ENCODE data around the gene PDE4D.
A peak's percentile ranks its signal among the peaks of the same experiment; 100 is the strongest.

Gene PDE4D

GRCh38 chr5:59188419-59189225 is 704.9 kb downstream of the PDE4D start:
- DNase-seq: peak; percentile 47

DNA sequence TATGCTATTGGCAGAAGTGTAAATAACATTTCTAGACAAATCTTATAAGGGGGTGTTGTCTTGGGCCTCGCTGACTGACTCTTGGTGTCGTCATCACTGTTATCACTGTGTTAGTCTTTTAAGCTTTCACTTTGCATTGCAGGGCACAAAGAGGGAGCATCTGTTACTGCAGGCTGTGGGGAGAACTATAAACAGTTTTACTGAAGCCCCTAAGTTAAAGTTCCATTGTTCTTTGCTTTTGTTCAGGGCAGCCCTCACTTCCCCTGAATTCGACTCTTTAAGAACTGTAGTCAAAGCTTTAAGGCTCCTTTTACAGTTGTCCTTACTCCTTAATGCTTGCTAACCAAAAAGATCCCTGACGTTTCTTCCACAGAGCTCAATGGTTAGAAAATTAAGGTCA is 705.7 kb downstream of the PDE4D start:
- no peak for DNase-seq

GRCh38 chr5:59186623-59187022 is 706.9 kb downstream of the PDE4D start:
- no peak for DNase-seq

DNA sequence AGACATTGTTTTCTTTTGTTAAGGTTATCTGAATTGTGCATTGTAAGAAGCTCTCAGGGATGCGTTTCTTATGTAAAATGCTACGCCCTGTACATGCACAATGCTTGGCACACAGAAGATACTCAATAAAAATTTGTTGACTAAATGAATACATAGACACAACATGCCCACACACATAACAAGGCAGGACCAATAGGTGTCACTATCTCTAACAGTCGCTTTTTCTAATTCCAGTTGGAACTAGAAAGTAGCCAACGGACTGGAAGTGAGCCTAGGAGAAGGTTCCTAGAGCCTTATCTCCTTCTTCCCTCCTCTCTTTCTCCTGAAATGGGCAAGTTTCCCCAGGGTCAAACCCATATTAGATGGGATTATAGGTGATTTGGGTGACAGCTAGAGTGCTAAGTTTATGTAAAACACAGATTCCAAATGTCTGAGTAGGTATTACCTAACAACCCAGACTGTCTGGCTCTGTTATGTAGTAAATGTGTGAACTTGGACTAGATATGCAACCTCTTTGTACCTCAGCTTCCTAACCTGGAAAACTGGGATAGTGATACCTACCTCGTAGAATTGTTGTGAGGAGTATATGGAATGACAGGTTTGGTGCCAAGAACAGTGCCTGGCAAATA is 707.7 kb downstream of the PDE4D start:
- no peak for DNase-seq

DNA sequence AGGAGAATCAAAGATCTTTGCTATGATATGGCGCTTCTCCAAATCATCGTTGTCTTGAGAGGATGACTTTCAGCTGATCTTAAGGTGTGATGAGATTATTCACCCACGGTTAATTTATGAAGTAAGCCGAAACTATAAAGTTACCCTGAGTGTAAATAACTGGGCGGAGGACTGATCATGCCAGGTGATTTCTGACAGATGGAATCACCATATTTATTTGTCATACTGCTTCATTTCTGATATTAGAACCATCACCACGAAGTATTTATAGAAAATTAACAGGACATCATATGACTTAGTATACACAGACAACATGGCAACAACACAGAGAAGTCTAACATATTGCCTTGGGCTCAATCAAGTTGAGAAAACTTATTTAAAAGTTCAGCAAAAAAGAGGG is 708.8 kb downstream of the PDE4D start:
- DNase-seq: no peak

DNA sequence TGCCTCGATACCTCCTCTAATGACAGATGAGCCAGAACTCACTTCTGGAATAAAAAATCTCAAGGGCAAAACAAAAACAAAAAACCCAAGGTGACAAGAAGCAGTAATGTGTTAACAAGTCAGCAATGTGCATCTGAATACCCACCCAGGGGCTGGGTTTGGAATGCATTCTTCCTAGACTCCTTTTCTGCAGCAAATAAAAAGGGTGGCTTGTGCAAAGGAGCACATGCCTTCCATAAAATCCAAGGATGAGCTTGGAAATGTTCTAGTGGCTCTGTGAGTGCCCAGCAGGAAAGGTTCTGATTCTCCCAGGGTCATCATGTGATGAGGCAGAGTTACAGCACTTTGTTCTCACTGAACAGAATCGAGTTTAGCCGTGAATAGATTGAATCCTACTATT is 710.8 kb downstream of the PDE4D start:
- DNase-seq: no peak

DNA sequence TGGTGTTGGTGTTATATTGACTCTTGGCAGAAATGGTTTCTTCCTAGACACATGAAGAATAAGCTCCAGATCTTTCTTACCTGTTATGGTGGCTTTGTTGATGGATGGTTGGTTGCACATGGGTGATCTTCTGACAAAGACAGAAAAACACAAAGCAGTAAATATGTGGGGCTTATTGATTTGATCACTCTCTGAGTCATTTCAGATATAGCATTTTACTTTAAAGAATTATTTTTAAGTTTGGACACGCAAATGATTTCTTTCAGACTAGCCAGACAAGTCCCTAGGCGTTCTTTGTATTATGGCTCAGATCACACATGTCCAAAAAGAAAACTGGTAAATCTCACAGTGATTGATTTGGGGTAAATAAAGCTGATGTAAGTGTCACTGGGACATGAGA is 713.0 kb downstream of the PDE4D start:
- no peak for DNase-seq

DNA sequence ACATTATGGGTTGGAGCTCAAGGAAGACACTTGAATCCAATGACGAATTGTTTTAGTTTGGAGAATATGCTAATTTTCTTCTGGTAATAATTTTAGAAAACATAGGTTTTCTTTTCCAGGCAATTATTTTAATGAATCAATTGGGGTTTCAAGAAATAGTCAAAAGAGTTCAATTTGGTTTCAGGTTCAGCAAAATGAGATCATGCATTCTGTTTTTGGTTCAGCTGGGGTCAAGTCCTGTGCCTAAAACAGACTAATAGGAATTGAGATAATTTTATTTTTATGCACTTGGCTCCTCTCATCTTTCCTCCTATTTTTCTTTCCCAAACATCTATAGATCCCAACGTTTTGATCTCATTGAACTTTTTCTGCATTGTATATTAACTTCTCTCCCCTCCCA is 713.8 kb downstream of the PDE4D start:
- DNase-seq: no peak

GRCh38 chr5:59178482-59178881 is 715.0 kb downstream of the PDE4D start:
- DNase-seq: no peak

DNA sequence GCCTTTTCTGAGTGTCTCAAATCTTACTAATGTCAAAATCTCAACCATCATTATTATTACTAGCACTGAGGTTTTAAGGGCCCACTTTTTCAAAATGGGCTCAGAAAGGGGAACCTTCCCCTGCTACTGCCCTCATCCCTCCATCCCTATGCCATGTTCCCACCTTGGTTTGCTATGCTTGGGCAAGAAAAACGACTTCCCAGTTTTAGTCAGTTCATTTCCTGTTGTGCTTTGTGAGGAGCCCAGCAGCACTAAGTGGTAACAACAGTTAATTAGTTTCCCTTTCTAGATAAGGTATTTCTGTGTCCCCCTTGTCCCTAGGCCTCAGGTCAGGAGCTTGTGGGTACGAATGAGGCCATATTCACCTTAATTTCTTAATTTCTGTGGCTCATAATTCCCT is 715.5 kb downstream of the PDE4D start:
- DNase-seq: no peak

- DNase-seq: no peak
These were observed 715.9 kb downstream of the PDE4D start for GRCh38 chr5:59177644-59178043.

DNA sequence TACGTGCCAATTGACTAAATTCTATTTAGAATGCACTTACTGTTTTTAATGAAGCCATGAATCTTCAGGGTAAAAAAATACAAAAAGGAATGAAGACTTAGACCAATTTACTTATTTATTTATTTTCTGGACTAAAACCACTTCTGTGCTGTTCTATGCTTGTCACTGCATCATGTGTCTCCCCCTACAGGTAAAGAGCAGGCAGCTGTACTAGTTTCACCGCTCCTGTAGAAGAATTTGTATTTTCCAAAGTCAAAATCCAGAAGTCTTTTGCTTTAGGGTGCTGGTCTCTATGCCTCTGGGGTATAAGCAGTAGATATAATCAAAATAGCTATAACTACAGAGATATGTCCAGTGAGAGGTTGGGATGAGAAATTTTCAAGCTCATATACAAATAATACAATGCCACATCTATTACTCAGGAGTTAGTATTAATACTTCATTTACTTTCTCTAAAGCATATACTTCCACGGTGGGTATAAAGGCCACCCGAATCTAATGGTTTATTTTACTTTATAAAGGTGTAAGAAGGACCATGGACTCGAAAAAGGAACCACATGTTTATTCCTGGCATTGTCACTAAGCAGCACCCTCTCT is 719.2 kb downstream of the PDE4D start:
- DNase-seq: peak; percentile 37

GRCh38 chr5:59173578-59173977 is 719.9 kb downstream of the PDE4D start:
- DNase-seq: no peak

DNA sequence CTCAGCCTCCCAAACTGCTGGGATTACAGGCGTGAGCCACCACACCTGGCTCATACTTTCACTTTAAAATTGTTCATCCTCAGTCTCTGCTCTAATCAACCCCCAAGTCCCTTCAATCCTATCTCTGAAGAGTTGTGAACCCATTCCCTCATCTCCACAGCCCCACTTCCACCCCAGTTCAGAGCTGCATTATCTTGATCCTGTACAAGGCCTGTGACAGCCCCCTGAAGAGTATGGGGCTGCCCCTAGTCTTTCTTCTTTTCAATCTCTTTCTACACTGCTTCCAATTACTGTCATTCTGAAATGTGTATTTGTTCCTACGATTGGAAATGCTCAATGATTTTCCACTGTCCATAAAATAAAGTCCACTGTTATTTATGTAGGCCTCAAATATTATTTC is 722.4 kb downstream of the PDE4D start:
- no peak for DNase-seq

DNA sequence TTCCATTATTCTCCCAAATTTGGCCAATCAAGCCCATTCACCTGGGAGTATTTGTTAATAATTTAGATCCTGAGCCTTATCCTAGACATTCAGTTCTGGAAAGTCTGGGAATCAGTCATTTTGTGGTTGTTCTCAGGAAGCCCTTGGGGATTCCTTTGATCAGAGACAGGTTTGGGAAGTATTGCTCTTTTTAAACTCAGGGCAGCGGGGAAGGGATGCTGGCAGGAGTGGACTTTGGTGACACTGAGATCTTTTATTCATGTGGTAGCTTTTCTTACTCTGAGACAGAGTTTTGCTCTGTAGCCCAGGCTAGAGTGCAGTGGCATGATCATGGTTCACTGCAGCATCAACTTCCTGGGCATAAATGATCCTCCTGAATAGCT is 723.8 kb downstream of the PDE4D start:
- no peak for DNase-seq

DNA sequence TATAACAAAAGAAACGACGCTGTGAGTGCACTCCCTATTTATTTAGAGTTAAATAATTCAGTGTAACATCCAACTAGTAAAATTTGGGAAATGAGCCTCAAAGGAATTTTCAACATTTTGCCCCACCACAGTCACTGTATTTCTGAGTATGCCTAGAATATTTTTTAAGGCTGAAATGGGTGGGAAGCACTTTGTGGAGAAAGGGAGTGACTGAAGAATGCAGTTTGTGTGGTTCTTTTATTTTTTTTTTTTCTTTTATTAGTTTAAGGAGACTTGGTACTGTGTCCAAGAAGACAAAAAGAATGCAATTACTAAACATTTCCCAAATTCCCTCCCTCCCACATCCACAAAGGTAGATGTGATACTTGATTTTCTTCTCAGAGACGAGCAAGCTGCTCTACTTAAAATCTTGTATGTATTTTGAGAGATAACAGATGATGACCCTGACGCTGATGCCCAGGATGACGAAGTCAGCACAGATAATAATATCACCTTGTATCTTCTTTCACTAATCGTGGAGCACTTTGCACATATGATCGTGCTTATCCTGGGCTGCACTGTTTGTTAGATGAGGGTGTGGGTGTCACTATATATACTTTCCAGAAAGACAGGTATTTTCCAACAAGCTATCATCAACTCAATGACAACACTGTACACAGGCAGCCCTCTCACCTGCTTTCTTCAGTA is 724.3 kb downstream of the PDE4D start:
- DNase-seq: no peak

GRCh38 chr5:59168067-59168466 is 725.5 kb downstream of the PDE4D start:
- no peak for DNase-seq

DNA sequence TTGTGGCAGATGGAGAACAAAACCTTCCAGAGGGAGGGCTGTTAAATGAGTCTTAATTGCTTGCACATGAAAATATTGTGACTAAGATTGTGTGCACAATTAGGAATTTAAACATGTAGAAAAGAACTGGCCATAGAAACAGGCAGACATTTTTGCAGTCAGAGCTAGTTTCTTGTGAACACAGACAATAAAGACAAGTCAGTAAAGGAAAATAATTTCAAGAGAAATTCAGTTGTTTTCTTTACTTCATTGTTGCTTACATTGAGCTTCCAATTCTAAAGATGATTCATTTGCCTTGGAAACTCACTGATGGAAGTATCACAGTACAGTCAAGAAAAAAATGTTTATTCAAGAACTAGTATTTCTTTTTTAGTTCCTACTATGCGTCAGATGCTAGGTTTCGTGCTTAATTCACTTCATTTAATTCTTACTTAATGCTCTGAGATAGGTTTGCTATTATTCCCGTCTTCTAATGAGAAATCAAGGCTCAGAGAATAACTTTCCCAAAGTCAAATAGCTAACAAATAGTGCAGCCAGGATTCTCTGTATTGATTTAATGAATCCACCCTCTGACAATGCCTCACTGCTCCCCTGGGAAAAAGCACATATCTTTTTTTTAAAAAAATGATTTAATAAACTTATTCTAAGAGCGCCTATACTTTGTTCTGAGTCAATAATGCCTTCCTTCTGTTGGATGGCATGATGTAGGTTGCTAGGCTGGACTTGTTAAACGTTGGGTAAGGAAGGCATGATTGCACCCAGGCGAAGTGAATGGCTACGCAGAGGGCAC is 729.3 kb downstream of the PDE4D start:
- no peak for DNase-seq

DNA sequence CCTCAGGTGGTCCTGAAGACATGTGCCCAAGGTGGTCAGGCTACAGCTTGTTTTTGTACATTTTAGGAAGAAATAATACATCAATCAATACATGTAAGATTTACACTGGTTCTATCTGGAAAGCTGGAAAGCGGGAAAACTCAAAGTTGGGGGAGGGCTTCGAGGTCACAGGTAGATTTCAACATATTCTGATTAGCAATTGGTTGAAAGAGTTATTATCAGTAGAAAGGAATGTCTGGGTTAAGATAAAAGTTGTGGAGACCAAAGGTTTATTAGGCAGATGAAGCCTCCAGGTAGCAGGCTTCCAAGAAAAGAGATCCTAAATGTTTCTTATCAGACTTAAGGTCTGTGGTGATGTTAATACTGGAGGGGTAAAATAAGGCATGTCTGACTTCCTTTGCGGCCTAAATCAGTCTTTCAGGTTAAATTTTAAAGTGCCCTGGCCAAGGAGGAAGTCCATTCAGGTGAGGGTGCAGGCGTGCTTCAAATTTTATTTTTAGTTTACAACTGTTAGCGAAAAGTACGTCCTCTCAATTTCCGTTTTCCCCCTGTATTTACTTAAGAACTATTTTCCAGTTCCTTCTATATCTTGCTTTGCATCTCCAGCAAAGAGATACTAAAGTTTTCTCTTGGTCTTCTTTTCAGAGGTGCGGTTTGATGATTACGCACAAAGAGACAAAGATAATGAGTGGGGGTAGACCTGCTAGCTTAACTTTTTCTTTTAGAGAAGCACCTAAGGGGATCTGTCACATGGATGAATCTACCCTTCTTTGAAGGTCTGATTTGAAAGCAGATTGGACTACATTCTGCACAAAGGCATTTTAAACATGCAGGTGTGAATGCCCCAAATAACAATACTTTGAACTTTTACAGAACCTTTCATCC is 732.1 kb downstream of the PDE4D start:
- no peak for DNase-seq

GRCh38 chr5:59158637-59159391 is 734.7 kb downstream of the PDE4D start:
- no peak for DNase-seq

GRCh38 chr5:59158165-59158564 is 735.4 kb downstream of the PDE4D start:
- no peak for DNase-seq

Measured in activated gamma-delta T cell treated with Interleukin-2 at 50 U/mL for 16 hours (primary cell).